Measurements from ENCODE around the gene CLC.
"Not testable (repeated sequence)": the region's sequence is repeated elsewhere in the genome, so short reads cannot be mapped to it uniquely, and the experiment has no call there.

Gene CLC

GRCh38 chr19:39733841-39734240 is 4.0 kb downstream of the CLC start:
- H3K4me3 ChIP-seq (ENCODE audit: low read depth, low read length), result no peak overlapping the region
- no peak for TF ChIP-seq CTCF (IDR thresholded peaks at IDR 0.05; ENCODE audit: insufficient read depth, low read depth, low read length, missing control alignments)

GRCh38 chr19:39731685-39732084 is 6.1 kb downstream of the CLC start:
- TF ChIP-seq CTCF (IDR thresholded peaks at IDR 0.05; ENCODE audit: insufficient read depth, low read depth, low read length, missing control alignments), result no peak
- no peak overlapping the region for H3K4me3 ChIP-seq (ENCODE audit: low read depth, low read length)
- no peak for DNase-seq (ENCODE audit: low read depth)

More at GRCh38 chr19:39733841-39734240, 4.0 kb downstream of the CLC start:
- DNase-seq (ENCODE audit: low read depth), result no peak

GRCh38 chr19:39729594-39729993 is 8.2 kb downstream of the CLC start:
- H3K4me3 ChIP-seq (ENCODE audit: low read depth, low read length), result no peak overlapping the region
- DNase-seq (ENCODE audit: low read depth), result no peak
- TF ChIP-seq CTCF (IDR thresholded peaks at IDR 0.05; ENCODE audit: insufficient read depth, low read depth, low read length, missing control alignments), result no peak

- DNase-seq (ENCODE audit: low read depth), result no peak
- H3K4me3 ChIP-seq (ENCODE audit: low read depth, low read length), result no peak overlapping the region
- no peak for TF ChIP-seq CTCF (IDR thresholded peaks at IDR 0.05; ENCODE audit: insufficient read depth, low read depth, low read length, missing control alignments)
These were observed 9.8 kb downstream of the CLC start for GRCh38 chr19:39728040-39728439.

GRCh38 chr19:39727070-39727800 is 10.6 kb downstream of the CLC start:
- no peak for TF ChIP-seq CTCF (IDR thresholded peaks at IDR 0.05; ENCODE audit: insufficient read depth, low read depth, low read length, missing control alignments)
- no peak overlapping the region for H3K4me3 ChIP-seq (ENCODE audit: low read depth, low read length)
- peak; percentile 34 for DNase-seq (ENCODE audit: low read depth)

GRCh38 chr19:39725995-39726394 is 11.8 kb downstream of the CLC start:
- no peak for DNase-seq (ENCODE audit: low read depth)
- TF ChIP-seq CTCF (IDR thresholded peaks at IDR 0.05; ENCODE audit: insufficient read depth, low read depth, low read length, missing control alignments), result no peak
- H3K4me3 ChIP-seq (ENCODE audit: low read depth, low read length), result no peak overlapping the region

- not testable (repeated sequence) for H3K4me3 ChIP-seq (ENCODE audit: low read depth, low read length); DNase-seq (ENCODE audit: low read depth)
These were observed 17.7 kb downstream of the CLC start for GRCh38 chr19:39720144-39720543.
